Measurements from ENCODE around the gene TMEM165.

Gene TMEM165

GRCh38 chr4:55407764-55408163, 12.0 kb downstream of the TMEM165 start:
- DNase-seq = no peak

GRCh38 chr4:55409468-55410171, 13.9 kb downstream of the TMEM165 start:
- peak; percentile 47 for DNase-seq

- no peak for DNase-seq
Measured at GRCh38 chr4:55410431-55410830, 14.7 kb downstream of the TMEM165 start.

- DNase-seq = no peak
Measured at GRCh38 chr4:55411621-55412020, 15.9 kb downstream of the TMEM165 start.

- no peak for DNase-seq
Measured at GRCh38 chr4:55416176-55416575, 20.4 kb downstream of the TMEM165 start.

- DNase-seq = no peak
Measured at GRCh38 chr4:55424791-55425190, 29.0 kb downstream of the TMEM165 start.

- no peak for DNase-seq
Measured at GRCh38 chr4:55431710-55432336, 36.1 kb downstream of the TMEM165 start.

- peak; percentile 28 for DNase-seq
Measured at GRCh38 chr4:55435141-55435841, 39.5 kb downstream of the TMEM165 start.

- no peak for DNase-seq
Measured at GRCh38 chr4:55437356-55437796, 41.6 kb downstream of the TMEM165 start.

GRCh38 chr4:55437823-55438222, 42.1 kb downstream of the TMEM165 start:
- no peak for DNase-seq

GRCh38 chr4:55438314-55438713, 42.6 kb downstream of the TMEM165 start:
- DNase-seq = no peak

- DNase-seq = no peak
Measured at GRCh38 chr4:55439023-55439422, 43.3 kb downstream of the TMEM165 start.

- no peak for DNase-seq
Measured at GRCh38 chr4:55440786-55441185, 45.0 kb downstream of the TMEM165 start.

- DNase-seq = no peak
Measured at GRCh38 chr4:55442541-55442940, 46.8 kb downstream of the TMEM165 start.

GRCh38 chr4:55444827-55445226, 49.1 kb downstream of the TMEM165 start:
- DNase-seq = no peak

GRCh38 chr4:55445921-55446577, 50.3 kb downstream of the TMEM165 start:
- DNase-seq = no peak

- no peak for DNase-seq
Measured at GRCh38 chr4:55446578-55446922, 50.8 kb downstream of the TMEM165 start.

- DNase-seq = no peak
Measured at GRCh38 chr4:55447108-55447708, 51.5 kb downstream of the TMEM165 start.

- DNase-seq = no peak
Measured at GRCh38 chr4:55447831-55448230, 52.1 kb downstream of the TMEM165 start.

- DNase-seq = no peak
Measured at GRCh38 chr4:55450566-55450965, 54.8 kb downstream of the TMEM165 start.

- DNase-seq = no peak
Measured at GRCh38 chr4:55458164-55458563, 62.4 kb downstream of the TMEM165 start.

- no peak for DNase-seq
Measured at GRCh38 chr4:55458611-55459010, 62.9 kb downstream of the TMEM165 start.

- no peak for DNase-seq
Measured at GRCh38 chr4:55466001-55466400, 70.2 kb downstream of the TMEM165 start.

Data from GF-D8 (cell line).